ENCODE measurements around the gene PPP5C.
A peak's percentile ranks its signal among the peaks of the same experiment; 100 is the strongest.
"Not testable (repeated sequence)": the region's sequence is repeated elsewhere in the genome, so short reads cannot be mapped to it uniquely, and the experiment has no call there.

The PPP5C gene, protein sequence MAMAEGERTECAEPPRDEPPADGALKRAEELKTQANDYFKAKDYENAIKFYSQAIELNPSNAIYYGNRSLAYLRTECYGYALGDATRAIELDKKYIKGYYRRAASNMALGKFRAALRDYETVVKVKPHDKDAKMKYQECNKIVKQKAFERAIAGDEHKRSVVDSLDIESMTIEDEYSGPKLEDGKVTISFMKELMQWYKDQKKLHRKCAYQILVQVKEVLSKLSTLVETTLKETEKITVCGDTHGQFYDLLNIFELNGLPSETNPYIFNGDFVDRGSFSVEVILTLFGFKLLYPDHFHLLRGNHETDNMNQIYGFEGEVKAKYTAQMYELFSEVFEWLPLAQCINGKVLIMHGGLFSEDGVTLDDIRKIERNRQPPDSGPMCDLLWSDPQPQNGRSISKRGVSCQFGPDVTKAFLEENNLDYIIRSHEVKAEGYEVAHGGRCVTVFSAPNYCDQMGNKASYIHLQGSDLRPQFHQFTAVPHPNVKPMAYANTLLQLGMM

GRCh38 chr19:46346821-46347571, at the start of gene PPP5C:
PPP5C (plus strand) TSS chr19:46347087; CDS start chr19:46347097, 10 bp downstream.
- DNase-seq, result peak in 1 of 2 experiments; percentile 35

- no peak for DNase-seq
Measured at GRCh38 chr19:46297700-46298478, 49.0 kb upstream of the PPP5C start.

DNA sequence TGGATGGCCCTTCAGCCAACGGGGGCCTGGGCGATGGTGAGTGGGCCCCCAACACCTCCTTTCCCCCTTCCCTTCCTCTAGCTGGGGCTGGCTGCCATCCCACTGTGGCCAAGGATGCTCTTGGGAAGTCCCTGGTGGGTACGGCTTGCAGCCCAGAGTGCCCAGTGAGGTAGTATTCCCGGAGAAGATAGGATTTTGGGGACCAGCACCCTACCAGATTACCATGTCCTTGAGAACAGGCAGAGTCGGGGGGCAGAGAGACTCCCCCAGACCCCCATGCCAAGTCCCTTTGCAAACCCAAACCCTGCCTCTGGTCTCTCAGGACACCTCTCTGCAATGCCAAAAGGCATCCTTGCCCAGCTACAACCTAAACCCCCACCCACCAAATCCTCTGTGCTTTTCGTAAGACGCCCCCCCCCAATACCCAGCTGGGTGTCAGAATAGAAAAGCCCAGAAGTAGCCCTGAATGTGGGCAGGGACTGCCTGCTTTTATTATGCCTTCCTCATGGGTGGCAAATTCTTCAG, 48.3 kb upstream of the PPP5C start:
- DNase-seq, result no peak

GRCh38 chr19:46299004-46299509, 47.8 kb upstream of the PPP5C start:
- no peak for DNase-seq

DNA sequence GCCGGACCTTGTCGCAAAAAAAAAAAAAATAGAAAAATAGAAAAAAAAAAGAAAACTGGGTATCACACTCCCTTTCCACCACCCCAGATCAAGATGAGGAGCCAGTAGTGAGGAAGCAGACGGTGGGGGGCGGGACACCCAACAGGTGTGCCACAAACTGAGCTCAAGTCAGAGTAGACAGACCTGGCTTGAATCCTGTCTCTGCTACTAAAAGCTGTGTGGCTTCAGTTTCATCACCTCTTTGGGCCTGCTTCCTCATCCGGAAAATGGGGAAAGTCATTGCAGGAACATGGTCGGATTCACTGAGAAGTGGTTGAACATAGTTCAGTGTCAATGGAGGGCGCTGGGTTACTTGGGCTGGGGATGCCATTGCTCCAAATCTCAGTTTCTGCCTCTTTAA, 47.2 kb upstream of the PPP5C start:
- no peak for DNase-seq

DNA sequence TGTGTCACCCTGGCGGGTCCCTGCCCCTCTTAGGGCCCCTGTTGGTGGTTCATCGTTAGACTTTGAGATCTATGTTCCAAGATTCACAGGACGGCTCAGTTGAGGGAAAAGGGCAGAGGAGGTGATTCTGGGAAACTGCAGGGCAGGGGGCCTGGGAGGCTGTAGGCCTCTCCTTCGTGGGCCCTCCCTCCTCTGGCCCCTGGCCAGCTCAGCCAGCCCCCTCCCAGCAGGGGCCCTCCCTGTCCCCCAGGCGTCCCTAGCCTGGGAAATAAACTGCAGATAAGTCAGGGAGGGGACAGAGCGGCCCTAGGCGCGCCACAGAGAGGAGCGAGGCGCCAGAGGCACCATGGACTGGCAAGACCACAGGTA, 43.6 kb upstream of the PPP5C start:
- DNase-seq, result no peak

- no peak for DNase-seq
Measured at GRCh38 chr19:46303691-46304397, 43.0 kb upstream of the PPP5C start.

DNA sequence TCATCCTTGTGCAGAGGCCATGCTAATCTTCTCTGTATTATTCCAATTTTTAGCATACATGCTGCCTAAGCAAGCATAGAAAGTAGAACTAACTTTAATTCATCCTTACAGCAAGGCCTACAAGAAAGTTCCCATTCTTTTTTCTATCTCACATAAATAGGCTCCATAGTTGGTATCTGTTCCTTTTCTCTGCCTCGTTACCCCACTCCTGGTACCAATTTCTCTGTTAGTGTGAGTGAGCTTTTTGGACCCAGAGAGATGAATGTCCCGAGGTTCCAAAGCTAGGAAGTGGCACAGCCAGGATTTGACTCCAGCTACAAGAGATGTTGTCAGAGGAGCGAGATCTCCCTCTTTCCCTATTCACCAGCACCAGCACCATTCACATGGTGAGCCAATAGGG, 40.4 kb upstream of the PPP5C start:
- no peak for DNase-seq

DNA sequence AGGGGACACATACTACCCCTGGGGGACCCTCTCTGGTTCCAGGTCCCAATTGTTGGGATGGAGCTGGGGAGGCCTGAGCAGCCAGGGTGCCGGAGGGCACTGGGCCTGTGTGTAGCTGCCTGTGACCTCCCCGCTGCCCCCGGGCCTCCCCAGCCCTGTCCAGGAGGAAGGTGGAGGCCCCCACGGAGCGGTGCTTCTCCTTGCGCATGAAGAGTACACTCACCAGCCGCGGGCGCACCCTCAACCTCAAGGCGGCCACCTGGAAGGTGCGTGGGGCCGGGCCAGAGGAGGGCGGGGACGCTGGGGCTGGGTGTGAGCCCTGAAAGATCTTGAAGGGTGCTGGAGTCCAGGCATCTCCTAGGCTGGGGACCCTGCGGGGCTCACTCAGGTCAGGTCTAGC, 38.4 kb upstream of the PPP5C start:
- DNase-seq, result no peak

DNA sequence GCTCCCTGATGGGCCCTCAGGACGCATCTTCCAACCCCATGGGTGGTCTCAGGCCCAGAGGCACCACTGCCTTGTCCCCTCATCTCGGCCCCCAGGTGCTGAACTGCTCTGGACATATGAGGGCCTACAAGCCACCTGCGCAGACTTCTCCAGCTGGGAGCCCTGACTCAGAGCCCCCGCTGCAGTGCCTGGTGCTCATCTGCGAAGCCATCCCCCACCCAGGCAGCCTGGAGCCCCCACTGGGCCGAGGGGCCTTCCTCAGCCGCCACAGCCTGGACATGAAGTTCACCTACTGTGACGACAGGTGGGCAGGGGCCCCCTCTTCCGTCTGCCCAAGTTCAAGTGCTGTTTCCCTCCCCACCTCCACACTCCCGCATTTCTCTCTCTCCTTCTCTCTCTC, 37.8 kb upstream of the PPP5C start:
- no peak for DNase-seq

GRCh38 chr19:46311444-46311843, 35.4 kb upstream of the PPP5C start:
- no peak for DNase-seq

DNA sequence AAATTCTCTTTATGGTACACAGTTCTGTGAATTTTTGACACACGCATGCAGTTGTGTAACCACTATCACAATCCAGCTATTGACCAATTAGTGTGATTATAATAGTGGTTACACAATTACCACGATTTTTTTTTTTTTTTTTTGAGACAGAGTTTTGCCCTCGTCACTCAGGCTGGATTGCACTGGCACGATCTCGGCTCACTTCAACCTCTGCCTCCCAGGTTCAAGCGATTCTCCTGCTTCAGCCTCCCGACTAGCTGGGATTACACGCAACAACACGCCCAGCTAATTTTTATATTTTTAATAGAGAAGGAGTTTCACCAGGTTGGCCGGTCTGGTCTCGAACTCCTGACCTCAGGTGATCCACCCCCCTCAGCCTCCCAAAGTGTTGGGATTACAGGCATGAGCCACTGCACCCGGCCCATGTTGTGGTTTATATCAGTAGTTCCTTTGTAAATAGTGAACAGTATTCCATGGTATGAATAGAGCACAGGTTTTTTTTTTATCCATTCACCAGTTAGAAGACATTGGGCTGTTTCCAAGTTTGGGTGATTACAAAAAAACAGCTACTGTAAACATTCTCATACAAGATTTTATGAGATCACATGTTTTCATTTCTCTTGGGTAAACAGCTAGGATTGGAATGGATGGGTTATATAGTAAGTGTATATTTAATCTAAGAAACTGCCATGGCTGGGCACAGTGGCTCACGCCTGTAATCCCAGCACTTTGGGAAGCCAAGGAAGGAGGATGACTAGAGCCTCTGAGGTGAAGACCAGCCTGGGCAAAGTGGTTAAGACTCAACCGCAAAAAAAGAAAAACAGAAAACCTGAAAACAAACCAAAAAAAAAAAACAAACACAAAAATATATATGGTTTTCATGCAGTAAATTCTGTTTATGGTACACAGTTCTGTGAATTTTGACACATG, 33.1 kb upstream of the PPP5C start:
- not testable (repeated sequence) for DNase-seq

- DNase-seq, result no peak
Measured at GRCh38 chr19:46317339-46317738, 29.5 kb upstream of the PPP5C start.

GRCh38 chr19:46319613-46320012, 27.3 kb upstream of the PPP5C start:
- no peak for DNase-seq

DNA sequence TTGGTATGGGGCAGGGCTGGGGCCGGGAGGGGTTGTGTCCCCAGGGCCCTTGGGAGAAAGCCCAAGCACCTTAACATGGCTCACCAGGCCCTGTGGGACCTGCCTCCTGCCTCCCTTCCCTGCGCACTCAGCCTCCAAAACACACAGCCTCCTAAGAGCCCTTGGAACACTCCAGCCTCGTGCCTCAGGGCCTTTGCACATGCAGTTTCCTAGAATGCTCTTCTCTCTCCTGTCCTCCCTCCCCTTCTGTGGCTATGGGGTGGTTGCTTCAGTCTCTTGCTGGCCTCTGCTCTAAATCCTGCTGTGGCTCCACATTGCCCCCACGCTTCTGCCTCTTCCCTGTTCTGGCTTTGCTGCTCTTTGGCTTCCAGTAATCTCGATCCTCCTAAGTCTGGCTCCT, 26.3 kb upstream of the PPP5C start:
- DNase-seq, result no peak

- no peak for DNase-seq
Measured at GRCh38 chr19:46321653-46322052, 25.2 kb upstream of the PPP5C start.

- DNase-seq, result not testable (repeated sequence)
Measured at GRCh38 chr19:46323227-46323626, 23.7 kb upstream of the PPP5C start.

DNA sequence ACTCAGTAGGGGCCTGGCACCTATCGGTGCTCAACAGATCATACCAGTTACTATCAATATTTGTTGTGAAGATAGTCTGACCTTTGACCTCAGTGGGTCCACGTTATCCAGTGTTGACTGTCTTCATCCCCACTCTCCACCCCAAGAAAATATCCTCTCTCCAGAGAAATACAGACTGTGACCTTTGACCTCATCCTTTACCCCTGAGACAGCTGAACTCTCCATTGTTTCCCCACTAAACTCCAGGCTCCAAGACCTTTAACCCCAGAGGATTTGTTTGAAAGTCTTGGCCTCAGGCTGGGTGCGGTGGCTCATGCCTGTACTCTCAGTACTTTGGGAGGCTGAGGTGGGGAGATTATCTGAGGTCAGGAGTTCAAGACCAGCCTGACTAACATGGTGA, 22.6 kb upstream of the PPP5C start:
- no peak for DNase-seq

GRCh38 chr19:46326608-46327007, 20.3 kb upstream of the PPP5C start:
- DNase-seq, result no peak

DNA sequence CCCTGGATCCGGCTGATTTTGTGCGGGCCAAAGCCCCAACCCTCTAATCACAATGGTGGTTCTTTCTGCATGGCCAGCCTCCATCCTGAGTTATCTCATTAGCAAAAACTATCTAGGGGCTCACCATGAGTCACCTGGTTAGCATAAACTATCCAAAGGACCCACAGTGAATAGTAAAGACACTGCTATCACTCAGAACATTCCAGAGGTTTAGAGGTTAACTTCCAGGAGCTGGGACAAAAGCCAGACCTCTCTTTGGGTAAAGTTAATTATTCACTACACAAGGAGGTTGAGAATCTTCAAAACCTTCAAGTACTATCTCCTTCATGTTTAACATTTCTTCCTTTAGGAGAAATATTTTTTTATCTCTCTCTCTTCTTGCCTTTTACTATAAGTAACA, 18.8 kb upstream of the PPP5C start:
- DNase-seq, result no peak

GRCh38 chr19:46330319-46330918, 16.5 kb upstream of the PPP5C start:
- DNase-seq, result no peak

Data from cerebellar nuclear complex (tissue), 1 donor.